Activated T-cell treated with anti-CD3 and anti-CD28 coated beads, Interleukin-2, amount 50 U/mL, for 4 hours (primary cell): Measurements from ENCODE around the gene ZNF648. TPM values are rescaled to one million over a fixed set of nuclear protein-coding genes. Genes with fewer than 3 reads are reported as not detected.
"Not testable (repeated sequence)": the region's sequence is repeated elsewhere in the genome, so short reads cannot be mapped to it uniquely, and the experiment has no call there.

ENCODE experiments used
- ATAC-seq, 2 donors: fragments of 200-7000 bp; cut with Tn5 transposase; one replicate each; pipeline ENCODE4 v1.10.0; 2021
- DNase-seq: peaks from one replicate; pipeline ENCODE4 v3.0.0-alpha.2; 2020
- H3K27me3 Mint-ChIP-seq: one replicate; pipeline ENCODE4 v1.8.0; 2021; ENCODE audit warnings: low read depth, mixed read lengths
- H3K36me3 Mint-ChIP-seq: one replicate; pipeline ENCODE4 v1.8.0; 2022; ENCODE audit warnings: mixed read lengths; ENCODE audit not compliant: insufficient read depth
- H3K4me1 Mint-ChIP-seq: one replicate; pipeline ENCODE4 v1.8.0; 2021; ENCODE audit warnings: low read depth, mixed read lengths
- H3K4me3 Mint-ChIP-seq: one replicate; pipeline ENCODE4 v1.8.0; 2021; ENCODE audit warnings: mild to moderate bottlenecking, moderate library complexity, mixed read lengths
- H3K9me3 Mint-ChIP-seq: one replicate; pipeline ENCODE4 v1.8.0; 2021; ENCODE audit warnings: mixed read lengths
- total RNA-seq, 3 donors: library from RNA; stranded (reverse); gene quantifications; one replicate each; pipeline ENCODE4 v1.2.1, GENCODE V29; 2021

ZNF648 gene, protein sequence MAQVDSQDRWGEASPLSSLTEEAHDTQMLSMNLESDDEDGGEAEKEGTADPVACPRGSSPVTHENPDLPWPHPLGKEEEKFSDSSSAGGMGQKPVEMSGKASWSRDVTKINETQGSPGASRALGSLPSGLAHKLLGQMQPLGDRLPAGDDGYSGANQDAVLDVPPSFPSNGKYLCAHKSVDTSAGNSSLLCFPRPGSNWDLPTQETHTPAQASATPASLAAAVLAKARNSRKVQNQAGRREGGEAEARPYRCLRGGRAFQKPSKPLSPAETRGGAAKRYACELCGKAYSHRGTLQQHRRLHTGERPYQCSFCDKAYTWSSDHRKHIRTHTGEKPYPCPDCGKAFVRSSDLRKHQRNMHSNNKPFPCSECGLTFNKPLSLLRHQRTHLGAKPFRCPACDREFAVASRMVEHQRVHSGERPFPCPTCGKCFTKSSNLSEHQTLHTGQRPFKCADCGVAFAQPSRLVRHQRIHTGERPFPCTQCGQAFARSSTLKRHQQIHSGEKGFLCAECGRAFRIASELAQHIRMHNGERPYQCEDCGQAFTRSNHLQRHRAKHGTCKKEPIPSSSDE
- total RNA-seq = not detected

- no peak within 1 kb of the TSS for H3K4me3 Mint-ChIP-seq
- DNase-seq (no peak), ATAC-seq (no peak)
- no peaks in the 10 kb centered on the region for H3K9me3 Mint-ChIP-seq
- H3K36me3 Mint-ChIP-seq = no peaks in the 10 kb centered on the region
- H3K27me3 Mint-ChIP-seq = peaks cover 33% of the 10 kb centered on the region
- H3K4me1 Mint-ChIP-seq = peaks cover under 1% of the 10 kb centered on the region
Observed at GRCh38 chr1:182061594-182061993, at the start of gene ZNF648. ZNF648 (minus strand) TSS chr1:182061712; CDS start chr1:182058010, 3,702 bp downstream.

DNA sequence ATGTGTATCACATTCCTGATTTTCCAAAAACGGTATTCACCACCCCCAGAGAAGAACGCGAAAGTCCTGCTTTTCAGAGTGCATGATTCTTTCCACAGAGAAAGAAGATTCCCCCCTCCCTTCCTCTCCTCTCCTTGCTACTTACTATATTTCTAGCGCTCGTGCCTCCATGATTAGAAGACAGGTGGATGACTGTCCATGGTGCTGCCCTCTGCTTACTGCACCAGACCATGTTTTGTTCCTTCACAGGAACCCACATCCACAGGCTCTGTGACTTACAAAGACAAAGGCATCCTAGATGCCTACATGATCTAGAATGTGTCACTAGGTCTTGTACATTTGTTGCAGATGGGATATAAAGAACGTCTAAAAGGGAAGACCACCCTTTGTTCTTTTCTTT is 49.1 kb upstream of the ZNF648 start:
- ATAC-seq = no peak
- Mint-ChIP-seq H3K4me3 (no peak overlapping the region), H3K27me3 (peaks cover 16% of the 10 kb centered on the region), H3K4me1 (peaks cover 2% of the 10 kb centered on the region), H3K36me3 (no peaks in the 10 kb centered on the region), H3K9me3 (peaks cover 8% of the 10 kb centered on the region)
- no peak for DNase-seq

GRCh38 chr1:182109771-182110170 is 48.3 kb upstream of the ZNF648 start:
- H3K36me3 Mint-ChIP-seq = no peaks in the 10 kb centered on the region
- DNase-seq (no peak), ATAC-seq (no peak)
- peaks cover 2% of the 10 kb centered on the region for H3K4me1 Mint-ChIP-seq
- H3K9me3 Mint-ChIP-seq = peaks cover 8% of the 10 kb centered on the region
- H3K27me3 Mint-ChIP-seq = peaks cover 16% of the 10 kb centered on the region
- no peak overlapping the region for H3K4me3 Mint-ChIP-seq

GRCh38 chr1:182107209-182107608 is 45.7 kb upstream of the ZNF648 start:
- H3K4me1 Mint-ChIP-seq = no peaks in the 10 kb centered on the region
- no peak for DNase-seq
- no peak overlapping the region for H3K4me3 Mint-ChIP-seq
- ATAC-seq = no peak
- no peaks in the 10 kb centered on the region for H3K36me3 Mint-ChIP-seq
- peaks cover 11% of the 10 kb centered on the region for H3K27me3 Mint-ChIP-seq
- peaks cover 8% of the 10 kb centered on the region for H3K9me3 Mint-ChIP-seq

DNA sequence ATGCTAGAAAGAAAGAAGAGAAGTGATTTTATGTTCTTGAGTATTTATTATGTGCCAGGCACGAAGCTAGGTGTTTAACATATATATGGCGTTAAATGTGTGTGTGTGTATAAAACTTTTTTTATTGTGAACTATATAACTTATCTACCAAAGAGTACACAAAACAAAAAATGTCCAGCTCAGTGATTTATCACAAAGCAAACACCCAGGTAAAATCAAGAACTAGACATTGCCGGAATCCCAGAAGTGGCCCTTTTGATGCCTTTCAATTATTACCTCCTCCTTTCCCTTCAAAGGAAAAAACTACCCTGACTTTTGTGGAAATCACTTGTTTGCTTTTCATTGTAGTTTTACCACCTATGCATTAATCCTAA is 40.5 kb upstream of the ZNF648 start:
- H3K4me1 Mint-ChIP-seq = no peaks in the 10 kb centered on the region
- no peak for ATAC-seq

DNA sequence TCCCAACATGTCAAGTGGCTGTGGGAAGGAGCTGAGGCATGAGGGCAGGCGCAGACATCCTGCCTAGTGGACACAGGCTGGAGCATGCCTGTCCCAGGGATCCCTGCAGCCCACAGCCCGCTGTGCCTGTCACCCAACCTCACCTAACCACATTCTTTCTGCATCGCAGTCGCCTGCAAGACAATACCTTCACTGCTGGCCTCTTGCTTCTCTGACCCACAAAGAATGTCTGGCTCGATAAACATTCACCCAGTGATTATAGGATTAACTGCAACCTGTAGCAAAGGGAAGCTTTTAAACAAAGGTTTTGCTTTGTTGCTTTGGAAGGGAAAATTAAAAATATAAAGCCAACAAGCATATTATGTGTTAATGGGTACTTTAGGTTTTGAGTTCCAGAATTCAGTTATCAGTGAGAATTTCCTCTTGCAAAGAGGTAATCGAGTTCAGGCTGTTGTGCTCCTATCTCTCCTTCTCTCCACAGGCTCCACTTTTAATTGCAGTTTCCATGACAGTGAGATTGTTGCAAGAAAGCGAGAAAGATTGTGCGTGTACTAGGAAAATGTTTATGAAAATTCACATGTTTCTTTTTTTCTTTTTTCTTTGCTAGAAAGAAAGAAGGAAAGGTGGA is 40.0 kb upstream of the ZNF648 start:
- H3K4me3 Mint-ChIP-seq = no peak overlapping the region
- DNase-seq = no peak
- no peaks in the 10 kb centered on the region for H3K4me1 Mint-ChIP-seq
- peaks cover 5% of the 10 kb centered on the region for H3K27me3 Mint-ChIP-seq
- ATAC-seq = no peak
- H3K9me3 Mint-ChIP-seq = no peaks in the 10 kb centered on the region
- no peaks in the 10 kb centered on the region for H3K36me3 Mint-ChIP-seq

More for the DNA sequence above, 40.5 kb upstream of the ZNF648 start:
- H3K36me3 Mint-ChIP-seq = no peaks in the 10 kb centered on the region
- peaks cover 5% of the 10 kb centered on the region for H3K27me3 Mint-ChIP-seq
- no peak overlapping the region for H3K4me3 Mint-ChIP-seq
- DNase-seq = no peak
- H3K9me3 Mint-ChIP-seq = peaks cover under 1% of the 10 kb centered on the region

GRCh38 chr1:182098301-182098700 is 36.8 kb upstream of the ZNF648 start:
- no peaks in the 10 kb centered on the region for H3K9me3 Mint-ChIP-seq
- no peaks in the 10 kb centered on the region for H3K36me3 Mint-ChIP-seq
- DNase-seq = no peak
- no peak for ATAC-seq
- no peaks in the 10 kb centered on the region for H3K4me1 Mint-ChIP-seq
- H3K27me3 Mint-ChIP-seq = no peaks in the 10 kb centered on the region
- H3K4me3 Mint-ChIP-seq = no peak overlapping the region

- no peak overlapping the region for H3K4me3 Mint-ChIP-seq
- no peaks in the 10 kb centered on the region for H3K9me3 Mint-ChIP-seq
- no peaks in the 10 kb centered on the region for H3K27me3 Mint-ChIP-seq
- DNase-seq (no peak), ATAC-seq (no peak)
- no peaks in the 10 kb centered on the region for H3K36me3 Mint-ChIP-seq
- no peaks in the 10 kb centered on the region for H3K4me1 Mint-ChIP-seq
Observed at GRCh38 chr1:182095946-182096345, 34.4 kb upstream of the ZNF648 start.

DNA sequence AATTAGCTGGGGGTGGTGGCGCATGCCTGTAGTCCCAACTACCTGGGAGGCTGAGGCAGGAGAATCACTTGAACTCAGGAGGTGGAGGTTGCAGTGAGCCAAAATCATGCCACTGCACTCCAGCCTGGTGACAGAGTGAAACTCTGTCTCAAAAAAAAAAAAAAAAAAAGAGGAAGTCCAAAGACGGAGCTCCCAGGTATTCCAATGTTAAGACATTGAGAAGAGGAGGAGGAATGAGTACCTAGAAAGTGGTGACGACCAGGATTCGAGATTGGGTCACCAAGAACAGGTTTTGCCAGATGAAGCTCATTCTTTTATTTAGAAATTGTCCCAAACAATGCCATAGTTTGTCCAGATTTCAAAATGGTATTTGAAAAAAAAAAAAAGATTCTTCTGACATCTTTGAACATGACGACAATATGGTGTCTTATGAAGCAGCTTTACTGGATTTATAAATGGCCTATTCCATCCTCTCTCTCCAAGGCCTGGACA is 33.0 kb upstream of the ZNF648 start:
- DNase-seq, ATAC-seq, H3K4me3 Mint-ChIP-seq, H3K27me3 Mint-ChIP-seq, H3K4me1 Mint-ChIP-seq, H3K36me3 Mint-ChIP-seq, H3K9me3 Mint-ChIP-seq: not testable (repeated sequence)

DNA sequence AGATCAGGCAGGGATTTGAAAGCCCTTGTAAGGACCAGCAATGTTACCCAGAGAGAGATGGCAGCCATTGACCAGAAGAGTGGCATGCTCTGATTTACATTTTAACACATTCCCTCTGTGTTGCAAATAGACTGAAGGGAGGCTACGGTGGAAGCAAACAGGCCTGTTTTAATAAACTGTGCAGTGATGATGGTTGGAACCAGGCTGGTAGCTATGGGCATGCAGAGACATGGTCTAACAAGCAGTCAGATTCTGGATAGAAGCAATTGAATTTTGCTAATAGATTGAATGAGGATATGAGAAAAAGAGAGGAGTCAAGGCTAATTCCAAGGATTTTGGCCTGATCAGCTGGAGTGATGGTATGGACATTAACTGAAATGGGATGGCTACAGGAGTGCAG is 32.3 kb upstream of the ZNF648 start:
- H3K27me3 Mint-ChIP-seq = no peaks in the 10 kb centered on the region
- peaks cover 10% of the 10 kb centered on the region for H3K4me1 Mint-ChIP-seq
- ATAC-seq = no peak
- H3K9me3 Mint-ChIP-seq = no peaks in the 10 kb centered on the region
- DNase-seq = no peak
- H3K4me3 Mint-ChIP-seq = no peak overlapping the region
- no peaks in the 10 kb centered on the region for H3K36me3 Mint-ChIP-seq

DNA sequence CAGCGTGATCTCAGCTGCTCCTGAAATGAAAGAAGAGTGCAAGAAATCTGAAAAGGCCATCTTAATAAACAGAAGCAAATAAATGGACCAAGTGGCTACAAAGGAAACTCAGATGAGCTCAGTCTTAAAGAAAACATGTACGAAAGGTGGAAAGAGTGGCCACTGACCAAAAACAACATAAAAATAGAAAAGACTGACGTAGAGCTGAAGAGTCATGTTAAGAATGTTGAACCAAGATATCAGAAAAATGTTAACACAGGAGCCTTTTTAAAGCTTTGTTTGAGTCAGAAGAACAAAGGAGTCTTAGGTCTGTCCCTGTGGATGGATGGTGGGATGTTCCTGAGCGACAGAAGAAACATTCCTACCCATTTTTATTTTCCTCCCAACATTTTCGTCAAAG is 30.8 kb upstream of the ZNF648 start:
- DNase-seq (no peak), ATAC-seq (no peak)
- no peaks in the 10 kb centered on the region for H3K27me3 Mint-ChIP-seq
- no peaks in the 10 kb centered on the region for H3K36me3 Mint-ChIP-seq
- H3K4me1 Mint-ChIP-seq = peaks cover 24% of the 10 kb centered on the region
- no peak overlapping the region for H3K4me3 Mint-ChIP-seq
- H3K9me3 Mint-ChIP-seq = no peaks in the 10 kb centered on the region

GRCh38 chr1:182091083-182091482 is 29.6 kb upstream of the ZNF648 start:
- ATAC-seq (no peak), DNase-seq (no peak)
- Mint-ChIP-seq H3K36me3 (no peaks in the 10 kb centered on the region), H3K27me3 (no peaks in the 10 kb centered on the region), H3K4me1 (peaks cover 37% of the 10 kb centered on the region), H3K4me3 (no peak overlapping the region), H3K9me3 (no peaks in the 10 kb centered on the region)

DNA sequence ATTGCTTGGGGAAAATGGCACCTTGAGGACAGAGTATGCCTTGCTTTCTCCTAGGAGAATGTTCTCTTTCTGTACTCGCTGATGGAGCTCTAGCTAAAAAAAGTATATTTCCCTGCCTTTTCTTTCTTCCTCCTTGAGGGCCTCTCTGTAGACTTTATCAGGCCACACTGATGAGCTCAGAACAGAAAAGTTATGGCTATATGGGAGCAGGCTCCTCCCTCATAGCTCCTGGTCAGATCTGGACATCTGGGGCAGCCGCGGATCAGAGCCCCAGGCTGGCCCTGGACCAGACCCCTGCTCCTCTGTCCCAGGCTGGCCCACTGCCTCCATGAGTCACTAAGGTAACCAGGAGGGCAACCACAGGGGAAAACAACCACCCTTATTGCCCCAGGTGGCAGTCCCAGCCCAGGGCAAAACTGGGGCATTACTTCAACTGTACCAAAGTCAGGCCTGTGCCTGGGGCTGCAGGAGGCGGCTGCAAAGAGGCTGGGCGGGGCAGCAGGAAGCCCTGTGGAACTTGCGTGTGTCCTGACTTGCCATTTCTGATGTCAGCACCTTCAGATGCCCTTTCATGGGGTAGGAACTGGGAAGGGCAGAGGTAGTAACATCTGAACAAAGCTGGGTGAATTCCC is 26.3 kb upstream of the ZNF648 start:
- no peaks in the 10 kb centered on the region for H3K9me3 Mint-ChIP-seq
- H3K36me3 Mint-ChIP-seq = no peaks in the 10 kb centered on the region
- H3K4me3 Mint-ChIP-seq = no peak overlapping the region
- DNase-seq (no peak), ATAC-seq (no peak)
- no peaks in the 10 kb centered on the region for H3K27me3 Mint-ChIP-seq
- H3K4me1 Mint-ChIP-seq = peaks cover 48% of the 10 kb centered on the region

DNA sequence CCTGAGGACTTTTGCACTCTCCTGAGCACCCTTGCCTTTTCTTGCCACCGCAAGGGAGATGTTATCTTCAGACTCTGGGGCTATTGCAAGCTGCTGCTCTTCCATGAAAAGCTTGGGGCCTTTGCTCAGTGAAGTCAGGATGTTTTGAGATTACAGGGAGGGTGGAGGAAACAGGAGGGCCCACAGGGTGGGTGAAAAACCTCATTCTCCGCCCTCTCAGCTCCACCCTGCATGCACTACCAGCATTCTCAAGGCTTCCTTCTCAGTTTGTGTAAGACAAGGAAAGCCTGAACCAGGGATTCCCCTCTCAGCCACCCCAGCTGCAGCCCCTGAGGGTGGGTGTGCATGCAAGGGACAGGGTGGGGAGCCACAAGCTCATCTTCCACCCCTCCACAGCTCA is 25.8 kb upstream of the ZNF648 start:
- H3K27me3 Mint-ChIP-seq = no peaks in the 10 kb centered on the region
- no peaks in the 10 kb centered on the region for H3K9me3 Mint-ChIP-seq
- H3K4me1 Mint-ChIP-seq = peaks cover 48% of the 10 kb centered on the region
- H3K4me3 Mint-ChIP-seq = no peak overlapping the region
- H3K36me3 Mint-ChIP-seq = no peaks in the 10 kb centered on the region
- no peak for DNase-seq
- peak; percentile 11 for ATAC-seq
